Measurements from ENCODE around the gene NEDD4L.

The NEDD4L gene

GRCh38 chr18:58397385-58398132 is 353.5 kb downstream of the NEDD4L start:
- TF ChIP-seq ARNT (IDR thresholded peaks at IDR 0.05): no peak
- no peak for DNase-seq (ENCODE audit: extremely low spot score)
- ChIA-PET POLR2A (no interaction called here), CTCF (no interaction called here)

- TF ChIP-seq SUZ12 (IDR thresholded peaks at IDR 0.05): no peak
- TF ChIP-seq ZNF384 (IDR thresholded peaks at IDR 0.05): no peak
- TF ChIP-seq FOXM1 (IDR thresholded peaks at IDR 0.05; ENCODE audit: borderline replicate concordance): no peak
- no peak for DNase-seq (ENCODE audit: extremely low spot score)
- POLR2A ChIA-PET: no interaction called here
- CTCF ChIA-PET: no interaction called here
Measured at GRCh38 chr18:58398648-58399398, 354.8 kb downstream of the NEDD4L start.

- TF ChIP-seq LEF1 (IDR thresholded peaks at IDR 0.05; ENCODE audit: borderline replicate concordance) (no peak), FOXM1 (IDR thresholded peaks at IDR 0.05; ENCODE audit: borderline replicate concordance) (no peak), ELF4 (IDR thresholded peaks at IDR 0.05) (no peak), L3MBTL2 (conservative IDR thresholded peaks at IDR 0.05) (no peak), FOXA1 (IDR thresholded peaks at IDR 0.05) (no peak), CTBP1 (IDR thresholded peaks at IDR 0.05; ENCODE audit: borderline replicate concordance) (no peak), BHLHE40 (IDR thresholded peaks at IDR 0.05; ENCODE audit: borderline replicate concordance) (no peak), ZNF384 (IDR thresholded peaks at IDR 0.05) (no peak), SP1 (IDR thresholded peaks at IDR 0.05) (no peak), HDGF (IDR thresholded peaks at IDR 0.05; ENCODE audit: borderline replicate concordance) (no peak), NFRKB (IDR thresholded peaks at IDR 0.05) (no peak), SUZ12 (IDR thresholded peaks at IDR 0.05) (no peak), PKNOX1 (IDR thresholded peaks at IDR 0.05) (no peak), ARNT (IDR thresholded peaks at IDR 0.05) (no peak)
- DNase-seq (ENCODE audit: extremely low spot score): no peak
- CTCF ChIA-PET: interaction anchor here (0.9 kb wide), 1 partner anchor 95 kb away, joined by 4 read pairs; no protein-coding TSS in a partner anchor
- POLR2A ChIA-PET: no interaction called here
Measured at GRCh38 chr18:58400331-58400870, 356.4 kb downstream of the NEDD4L start.

- no peak for TF ChIP-seq SP1 (IDR thresholded peaks at IDR 0.05)
- no peak for TF ChIP-seq PKNOX1 (IDR thresholded peaks at IDR 0.05)
- no peak for TF ChIP-seq LEF1 (IDR thresholded peaks at IDR 0.05; ENCODE audit: borderline replicate concordance)
- TF ChIP-seq FOXK2 (IDR thresholded peaks at IDR 0.05): no peak
- no peak for TF ChIP-seq HDGF (IDR thresholded peaks at IDR 0.05; ENCODE audit: borderline replicate concordance)
- no peak for TF ChIP-seq NFRKB (IDR thresholded peaks at IDR 0.05)
- TF ChIP-seq ELF4 (IDR thresholded peaks at IDR 0.05): no peak
- TF ChIP-seq SUZ12 (IDR thresholded peaks at IDR 0.05): no peak
- no peak for TF ChIP-seq FOXM1 (IDR thresholded peaks at IDR 0.05; ENCODE audit: borderline replicate concordance)
- no peak for TF ChIP-seq BHLHE40 (IDR thresholded peaks at IDR 0.05; ENCODE audit: borderline replicate concordance)
- no peak for TF ChIP-seq CTBP1 (IDR thresholded peaks at IDR 0.05; ENCODE audit: borderline replicate concordance)
- no peak for TF ChIP-seq FOXA1 (IDR thresholded peaks at IDR 0.05)
- TF ChIP-seq ZNF384 (IDR thresholded peaks at IDR 0.05): no peak
- TF ChIP-seq TARDBP (IDR thresholded peaks at IDR 0.05): no peak
- no peak for TF ChIP-seq L3MBTL2 (conservative IDR thresholded peaks at IDR 0.05)
- no peak for TF ChIP-seq ARNT (IDR thresholded peaks at IDR 0.05)
- POLR2A ChIA-PET: no interaction called here
- CTCF ChIA-PET: interaction anchor here (0.9 kb wide), 1 partner anchor 94 kb away, joined by 4 read pairs; no protein-coding TSS in a partner anchor
- no peak for DNase-seq (ENCODE audit: extremely low spot score)
Measured at GRCh38 chr18:58401191-58401590, 357.2 kb downstream of the NEDD4L start.

- TF ChIP-seq ARNT (IDR thresholded peaks at IDR 0.05) (no peak), FOXK2 (IDR thresholded peaks at IDR 0.05) (no peak), CTBP1 (IDR thresholded peaks at IDR 0.05; ENCODE audit: borderline replicate concordance) (no peak), TARDBP (IDR thresholded peaks at IDR 0.05) (no peak), SP1 (IDR thresholded peaks at IDR 0.05) (no peak), HDGF (IDR thresholded peaks at IDR 0.05; ENCODE audit: borderline replicate concordance) (no peak), FOXA1 (IDR thresholded peaks at IDR 0.05) (no peak), PKNOX1 (IDR thresholded peaks at IDR 0.05) (no peak), ELF4 (IDR thresholded peaks at IDR 0.05) (no peak), FOXM1 (IDR thresholded peaks at IDR 0.05; ENCODE audit: borderline replicate concordance) (no peak), BHLHE40 (IDR thresholded peaks at IDR 0.05; ENCODE audit: borderline replicate concordance) (no peak), SUZ12 (IDR thresholded peaks at IDR 0.05) (no peak), ZNF384 (IDR thresholded peaks at IDR 0.05) (no peak), L3MBTL2 (conservative IDR thresholded peaks at IDR 0.05) (no peak)
- POLR2A ChIA-PET: no interaction called here
- no peak for DNase-seq (ENCODE audit: extremely low spot score)
- CTCF ChIA-PET: no interaction called here
Measured at GRCh38 chr18:58402247-58402646, 358.2 kb downstream of the NEDD4L start.
